ENCODE measurements around the gene IGFN1. TPM values are rescaled to one million over a fixed set of nuclear protein-coding genes. Genes with fewer than 3 reads are reported as not detected.
A peak's percentile ranks its signal among the peaks of the same experiment; 100 is the strongest.

IGFN1 gene
- polyA plus RNA-seq, 1 of the 3 experiments (the other 2 are of a cell fraction) = 0.18 TPM

DNA sequence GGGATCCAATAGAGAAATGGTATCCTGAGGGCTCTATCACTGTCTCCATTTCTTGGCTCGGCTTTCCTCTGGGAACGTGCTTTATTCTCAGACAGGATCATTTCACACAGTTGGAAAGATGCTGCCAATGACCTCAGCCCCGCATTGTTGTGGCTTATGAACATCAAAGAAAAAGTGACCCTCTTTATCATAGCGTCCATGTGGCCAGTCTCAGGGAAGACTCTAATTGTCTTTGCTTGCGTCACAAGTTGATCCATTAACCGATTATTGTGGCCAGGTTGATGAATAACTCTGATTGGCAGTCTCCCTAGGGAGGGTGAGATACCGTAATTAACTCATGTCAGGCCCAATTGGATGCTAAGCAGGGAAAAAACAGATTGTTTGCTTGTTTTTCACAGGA is 26.0 kb upstream of the IGFN1 start:
- Histone ChIP-seq H3K9me2 (no peaks in the 10 kb centered on the region), H3K36me3 (replicated peaks in 1 of 2; ENCODE audit: control insufficient read depth in 1 of 2, insufficient read depth in 2 of 2, low read length in 1 of 2) (no peaks in the 10 kb centered on the region), H3K27me3 (ENCODE audit: insufficient read depth) (0 out of 2 replicates have a peak, but pooled peaks cover 7% of the 10 kb centered on the region), H3K4me3 (ENCODE audit: low read depth in 2 of 2, low read length in 1 of 2) (no peak overlapping the region), H3K4me1 (ENCODE audit: control insufficient read depth in 1 of 2, insufficient read depth in 2 of 2, low read depth in 1 of 2, low read length in 1 of 2) (peaks cover 0 to 5% of the 10 kb centered on the region in 2 experiments; a peak in 2 of 4 replicates), H3K79me2 (ENCODE audit: insufficient read depth) (no peaks in the 10 kb centered on the region), H2AFZ (ENCODE audit: low read depth) (no peak overlapping the region), H3F3A (replicated peaks; ENCODE audit: insufficient read depth) (no peaks in the 10 kb centered on the region), H3K9ac (no peak overlapping the region), H3K27ac (ENCODE audit: low read depth in 2 of 2, low read length in 1 of 2) (peak overlapping the region in 1 of 2 experiments; percentile 16; a peak in 1 of 4 replicates), H3K9me3 (no peaks in the 10 kb centered on the region), H3K4me2 (no peak overlapping the region), H4K20me1 (ENCODE audit: insufficient read depth) (no peaks in the 10 kb centered on the region)
- peak; percentile 36 for DNase-seq
- ChIA-PET POLR2A (no interaction called here), CTCF (no interaction called here)
- TF ChIP-seq GATA2 (CRISPR knock-in tag; IDR thresholded peaks at IDR 0.05) (peak; percentile 52; the same call in 1 of the 2 replicates), TAF1 (IDR thresholded peaks at IDR 0.05; ENCODE audit: borderline replicate concordance, low read depth, low read length) (no peak), ELF1 (IDR thresholded peaks at IDR 0.05) (no peak), EP300 (IDR thresholded peaks at IDR 0.05; ENCODE audit: borderline replicate concordance in 1 of 2, low read depth in 1 of 2, low read length in 1 of 2) (no peak), TEAD4 (IDR thresholded peaks at IDR 0.05; ENCODE audit: borderline replicate concordance, insufficient read depth) (no peak)
- TF ChIP-seq, protein P1, sequence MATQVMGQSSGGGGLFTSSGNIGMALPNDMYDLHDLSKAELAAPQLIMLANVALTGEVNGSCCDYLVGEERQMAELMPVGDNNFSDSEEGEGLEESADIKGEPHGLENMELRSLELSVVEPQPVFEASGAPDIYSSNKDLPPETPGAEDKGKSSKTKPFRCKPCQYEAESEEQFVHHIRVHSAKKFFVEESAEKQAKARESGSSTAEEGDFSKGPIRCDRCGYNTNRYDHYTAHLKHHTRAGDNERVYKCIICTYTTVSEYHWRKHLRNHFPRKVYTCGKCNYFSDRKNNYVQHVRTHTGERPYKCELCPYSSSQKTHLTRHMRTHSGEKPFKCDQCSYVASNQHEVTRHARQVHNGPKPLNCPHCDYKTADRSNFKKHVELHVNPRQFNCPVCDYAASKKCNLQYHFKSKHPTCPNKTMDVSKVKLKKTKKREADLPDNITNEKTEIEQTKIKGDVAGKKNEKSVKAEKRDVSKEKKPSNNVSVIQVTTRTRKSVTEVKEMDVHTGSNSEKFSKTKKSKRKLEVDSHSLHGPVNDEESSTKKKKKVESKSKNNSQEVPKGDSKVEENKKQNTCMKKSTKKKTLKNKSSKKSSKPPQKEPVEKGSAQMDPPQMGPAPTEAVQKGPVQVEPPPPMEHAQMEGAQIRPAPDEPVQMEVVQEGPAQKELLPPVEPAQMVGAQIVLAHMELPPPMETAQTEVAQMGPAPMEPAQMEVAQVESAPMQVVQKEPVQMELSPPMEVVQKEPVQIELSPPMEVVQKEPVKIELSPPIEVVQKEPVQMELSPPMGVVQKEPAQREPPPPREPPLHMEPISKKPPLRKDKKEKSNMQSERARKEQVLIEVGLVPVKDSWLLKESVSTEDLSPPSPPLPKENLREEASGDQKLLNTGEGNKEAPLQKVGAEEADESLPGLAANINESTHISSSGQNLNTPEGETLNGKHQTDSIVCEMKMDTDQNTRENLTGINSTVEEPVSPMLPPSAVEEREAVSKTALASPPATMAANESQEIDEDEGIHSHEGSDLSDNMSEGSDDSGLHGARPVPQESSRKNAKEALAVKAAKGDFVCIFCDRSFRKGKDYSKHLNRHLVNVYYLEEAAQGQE (IDR thresholded peaks at IDR 0.05; ENCODE audit: low read depth, low read length) = no peak
- 42% methylated on average over 7 of the region's 7 CpGs for WGBS (ENCODE audit: low lambda C conversion rate)

- 0 out of 2 replicates have a peak, but pooled peaks cover 7% of the 10 kb centered on the region for H3K27me3 ChIP-seq (ENCODE audit: insufficient read depth)
- no peaks in the 10 kb centered on the region for H3K36me3 ChIP-seq (replicated peaks in 1 of 2; ENCODE audit: control insufficient read depth in 1 of 2, insufficient read depth in 2 of 2, low read length in 1 of 2)
- H3K9ac ChIP-seq = no peak overlapping the region
- no peaks in the 10 kb centered on the region for H3F3A ChIP-seq (replicated peaks; ENCODE audit: insufficient read depth)
- no peak for DNase-seq
- no peaks in the 10 kb centered on the region for H4K20me1 ChIP-seq (ENCODE audit: insufficient read depth)
- no peak for TF ChIP-seq NFIC (IDR thresholded peaks at IDR 0.05; ENCODE audit: borderline replicate concordance)
- WGBS (ENCODE audit: low lambda C conversion rate) = 90% methylated on average over 12 of the region's 13 CpGs
- no peak overlapping the region for H3K4me2 ChIP-seq
- no peaks in the 10 kb centered on the region for H3K9me3 ChIP-seq
- CTCF ChIA-PET = interaction anchor here (0.9 to 1.5 kb wide), 4 partner anchors 8 to 181 kb away, joined by 3 to 4 read pairs (median 3); no protein-coding TSS in a partner anchor
- no peaks in the 10 kb centered on the region for H3K9me2 ChIP-seq
- peaks cover 0 to 15% of the 10 kb centered on the region in 2 experiments; a peak in 2 of 4 replicates for H3K4me1 ChIP-seq (ENCODE audit: control insufficient read depth in 1 of 2, insufficient read depth in 2 of 2, low read depth in 1 of 2, low read length in 1 of 2)
- POLR2A ChIA-PET = interaction anchor here (1.0 kb wide), 1 partner anchor 13 kb away, joined by 3 read pairs; the partner anchor contains the start of gene TMEM9
- no peak overlapping the region for H3K27ac ChIP-seq (ENCODE audit: low read depth in 2 of 2, low read length in 1 of 2)
- no peak overlapping the region for H2AFZ ChIP-seq (ENCODE audit: low read depth)
- H3K79me2 ChIP-seq (ENCODE audit: insufficient read depth) = no peaks in the 10 kb centered on the region
- no peak overlapping the region for H3K4me3 ChIP-seq (ENCODE audit: low read depth in 2 of 2, low read length in 1 of 2)
Measured at GRCh38 chr1:201167041-201167991, 23.3 kb upstream of the IGFN1 start.
